Activated CD4-positive, alpha-beta T cell treated with anti-CD3 and anti-CD28 coated beads, Interleukin-2, amount 10 ng/mL, durations not matched to agents 24 days and 14 days (primary cell): ENCODE data around the gene ASGR1. TPM values are rescaled to one million over a fixed set of nuclear protein-coding genes. Genes with fewer than 3 reads are reported as not detected.
"Not testable (repeated sequence)": the region's sequence is repeated elsewhere in the genome, so short reads cannot be mapped to it uniquely, and the experiment has no call there.

Experiments used
- DNase-seq: peaks from one replicate; pipeline ENCODE4 v3.0.0; 2022
- H3K27ac Mint-ChIP-seq: one replicate; pipeline ENCODE4 v1.8.0; 2022; ENCODE audit warnings: mild to moderate bottlenecking, mixed read lengths
- H3K27me3 Mint-ChIP-seq: one replicate; pipeline ENCODE4 v1.8.0; 2022; ENCODE audit warnings: mixed read lengths
- H3K36me3 Mint-ChIP-seq: one replicate; pipeline ENCODE4 v1.8.0; 2022; ENCODE audit warnings: low read depth, mild to moderate bottlenecking, mixed read lengths
- H3K4me1 Mint-ChIP-seq: one replicate; pipeline ENCODE4 v1.8.0; 2021; ENCODE audit warnings: mixed read lengths
- H3K4me3 Mint-ChIP-seq: one replicate; pipeline ENCODE4 v1.8.0; 2022; ENCODE audit warnings: mild to moderate bottlenecking, moderate library complexity, mixed read lengths
- H3K9me3 Mint-ChIP-seq: one replicate; pipeline ENCODE4 v1.8.0; 2021; ENCODE audit warnings: mixed read lengths
- intact Hi-C: fragments of 100-400 bp; cut with micrococcal nuclease; formaldehyde crosslinking; loops from one replicate; pipeline ENCODE4 v1.15.1; 2023
- total RNA-seq: library from RNA; stranded (reverse); gene quantifications from 2 replicates; pipeline ENCODE4 v1.2.3, GENCODE V29; 2022

ASGR1 gene
- total RNA-seq, 1 donor from 2014 or later, result 1.8 TPM

DNA sequence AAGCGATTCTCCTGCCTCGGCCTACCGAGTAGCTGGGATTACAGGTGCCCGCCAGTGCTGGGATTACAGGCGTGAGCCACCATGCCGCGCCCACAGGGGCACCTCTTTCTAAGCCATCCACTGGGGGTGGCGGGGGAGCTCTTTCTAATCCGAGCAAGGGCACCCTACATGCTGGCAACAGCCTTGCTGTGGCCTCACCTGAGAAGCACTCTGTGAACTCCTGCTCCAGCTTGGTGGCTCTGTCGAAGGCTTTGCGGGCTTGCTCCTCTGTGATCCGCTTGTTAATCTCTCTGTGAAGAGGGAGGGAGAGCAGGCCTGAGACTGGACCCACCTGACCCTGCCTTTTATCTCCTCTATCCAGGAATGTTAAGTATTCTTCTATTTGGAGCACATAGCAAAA lies 11.9 kb upstream of the ASGR1 start:
- Mint-ChIP-seq H3K27ac (no peak overlapping the region), H3K36me3 (peaks cover 3% of the 10 kb centered on the region), H3K27me3 (no peaks in the 10 kb centered on the region), H3K4me3 (no peak overlapping the region), H3K4me1 (peaks cover 6% of the 10 kb centered on the region), H3K9me3 (no peaks in the 10 kb centered on the region)
- intact Hi-C loops, result no loop called here
- DNase-seq, result no peak

- Mint-ChIP-seq H3K4me1 (peaks cover 6% of the 10 kb centered on the region), H3K9me3 (no peaks in the 10 kb centered on the region), H3K4me3 (no peak overlapping the region), H3K27ac (no peak overlapping the region), H3K36me3 (peaks cover 2% of the 10 kb centered on the region), H3K27me3 (no peaks in the 10 kb centered on the region)
- no peak for DNase-seq
- intact Hi-C loops, result no loop called here
These were observed 11.2 kb upstream of the ASGR1 start for GRCh38 chr17:7190276-7190917.

- Mint-ChIP-seq H3K27ac (no peak overlapping the region), H3K4me3 (no peak overlapping the region), H3K9me3 (no peaks in the 10 kb centered on the region), H3K36me3 (peaks cover 1% of the 10 kb centered on the region), H3K27me3 (no peaks in the 10 kb centered on the region), H3K4me1 (peaks cover 6% of the 10 kb centered on the region)
- DNase-seq, result no peak
- intact Hi-C loops, result no loop called here
These were observed 7.1 kb upstream of the ASGR1 start for GRCh38 chr17:7186241-7186640.

GRCh38 chr17:7184647-7185046 lies 5.5 kb upstream of the ASGR1 start:
- H3K27ac Mint-ChIP-seq, result no peak overlapping the region

GRCh38 chr17:7184091-7184488 lies 4.9 kb upstream of the ASGR1 start:
- Mint-ChIP-seq H3K27me3 (peaks cover under 1% of the 10 kb centered on the region), H3K36me3 (no peaks in the 10 kb centered on the region), H3K9me3 (no peaks in the 10 kb centered on the region), H3K4me1 (peaks cover 6% of the 10 kb centered on the region), H3K4me3 (no peak overlapping the region), H3K27ac (no peak overlapping the region)
- intact Hi-C loops, result no loop called here
- DNase-seq, result no peak

More at GRCh38 chr17:7184647-7185046, 5.5 kb upstream of the ASGR1 start:
- H3K36me3 Mint-ChIP-seq, result no peaks in the 10 kb centered on the region
- no peak overlapping the region for H3K4me3 Mint-ChIP-seq
- intact Hi-C loops, result no loop called here
- no peak for DNase-seq
- no peaks in the 10 kb centered on the region for H3K27me3 Mint-ChIP-seq
- H3K9me3 Mint-ChIP-seq, result no peaks in the 10 kb centered on the region
- H3K4me1 Mint-ChIP-seq, result peaks cover 6% of the 10 kb centered on the region

GRCh38 chr17:7183433-7184090 lies 4.4 kb upstream of the ASGR1 start:
- H3K27me3 Mint-ChIP-seq, result peaks cover 2% of the 10 kb centered on the region
- H3K27ac Mint-ChIP-seq, result no peak overlapping the region
- no peaks in the 10 kb centered on the region for H3K36me3 Mint-ChIP-seq
- H3K4me3 Mint-ChIP-seq, result no peak overlapping the region
- H3K9me3 Mint-ChIP-seq, result no peaks in the 10 kb centered on the region
- intact Hi-C loops, result no loop called here
- peaks cover 6% of the 10 kb centered on the region for H3K4me1 Mint-ChIP-seq
- DNase-seq, result no peak

- H3K9me3 Mint-ChIP-seq, H3K4me3 Mint-ChIP-seq, H3K36me3 Mint-ChIP-seq, DNase-seq, H3K27ac Mint-ChIP-seq, intact Hi-C loops: not testable (repeated sequence)
- Mint-ChIP-seq H3K27me3 (peaks cover 11% of the 10 kb centered on the region), H3K4me1 (peaks cover 14% of the 10 kb centered on the region)
These were observed 2.9 kb upstream of the ASGR1 start for GRCh38 chr17:7182101-7182500.

DNA sequence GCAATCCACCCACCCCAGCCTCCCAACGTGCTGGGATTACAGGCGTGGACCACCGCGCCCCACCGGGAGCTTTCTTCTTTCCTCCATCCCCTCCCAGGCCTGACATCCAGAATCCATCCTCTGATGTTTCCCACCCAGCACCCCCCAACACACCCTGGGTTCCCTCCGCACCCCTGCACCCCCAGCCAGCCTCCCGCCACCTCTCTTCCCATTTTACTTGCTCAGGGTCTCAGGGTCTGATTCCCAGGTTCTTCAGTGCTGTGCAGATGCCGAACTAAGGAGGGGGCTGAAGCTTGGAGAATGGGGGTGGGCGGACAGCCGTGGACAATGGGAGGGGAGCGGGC lies 225 bp downstream of the ASGR1 start:
- Mint-ChIP-seq H3K9me3 (no peaks in the 10 kb centered on the region), H3K4me3 (no peak overlapping the region), H3K27me3 (peaks cover 11% of the 10 kb centered on the region), H3K27ac (no peak overlapping the region), H3K36me3 (no peaks in the 10 kb centered on the region), H3K4me1 (peaks cover 10% of the 10 kb centered on the region)
- intact Hi-C loops, result no loop called here
- DNase-seq, result no peak

GRCh38 chr17:7177954-7178477 lies 1.2 kb downstream of the ASGR1 start:
- Mint-ChIP-seq H3K9me3 (no peaks in the 10 kb centered on the region), H3K27ac (peak overlapping the region; percentile 50), H3K27me3 (peaks cover 11% of the 10 kb centered on the region), H3K36me3 (no peaks in the 10 kb centered on the region), H3K4me1 (peaks cover 10% of the 10 kb centered on the region), H3K4me3 (peak overlapping the region; percentile 77)
- intact Hi-C loops, result loop anchor here (1.0 to 2.0 kb wide), 2 partner anchors 42 to 131 kb away; no protein-coding TSS in a partner anchor
- DNase-seq, result no peak

DNA sequence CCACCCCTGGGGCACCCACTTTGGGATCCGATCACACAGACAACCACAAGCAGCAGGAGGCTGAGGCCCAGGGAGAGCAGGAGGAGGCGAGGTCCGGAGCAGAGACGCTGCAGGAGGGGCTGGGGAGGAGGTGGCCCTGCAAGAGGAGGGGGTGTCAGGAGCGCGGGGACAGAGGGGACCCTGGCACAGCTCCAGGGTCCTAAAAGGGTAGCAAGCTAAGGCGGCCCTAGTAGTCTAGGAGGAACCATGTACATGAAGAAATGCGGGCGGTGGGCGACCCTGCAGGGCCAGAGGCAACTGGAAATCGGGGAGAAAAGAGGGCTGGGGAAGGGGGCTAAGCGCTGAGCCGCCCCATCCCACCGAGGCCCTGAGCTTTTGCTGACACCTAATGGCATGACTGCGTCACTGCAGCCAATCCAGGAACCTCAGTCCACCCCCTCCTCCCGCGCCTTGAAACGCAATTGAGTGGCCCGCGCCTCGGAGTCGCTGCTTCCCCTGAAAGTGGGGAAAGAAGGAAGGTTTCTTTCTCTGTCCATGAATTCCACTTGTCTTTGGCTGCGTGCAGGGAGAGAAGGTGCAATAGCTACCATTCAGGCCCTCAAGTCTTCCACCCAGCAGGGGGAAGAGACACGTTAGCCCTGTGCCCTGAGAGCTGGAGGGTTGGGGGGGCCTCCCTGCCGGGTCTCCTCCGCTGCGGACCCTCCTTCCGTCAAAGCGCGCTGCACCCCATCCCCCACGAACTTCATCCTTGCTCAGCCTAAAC lies 1.8 kb downstream of the ASGR1 start:
- no peaks in the 10 kb centered on the region for H3K9me3 Mint-ChIP-seq
- DNase-seq, result peak; percentile 91
- peaks cover 10% of the 10 kb centered on the region for H3K4me1 Mint-ChIP-seq
- no peaks in the 10 kb centered on the region for H3K36me3 Mint-ChIP-seq
- intact Hi-C loops, result loop anchor here (1.0 to 2.0 kb wide), 2 partner anchors 41 to 131 kb away; no protein-coding TSS in a partner anchor
- peaks cover 14% of the 10 kb centered on the region for H3K27me3 Mint-ChIP-seq
- peak overlapping the region; percentile 50 for H3K27ac Mint-ChIP-seq
- peak overlapping the region; percentile 77 for H3K4me3 Mint-ChIP-seq

DNA sequence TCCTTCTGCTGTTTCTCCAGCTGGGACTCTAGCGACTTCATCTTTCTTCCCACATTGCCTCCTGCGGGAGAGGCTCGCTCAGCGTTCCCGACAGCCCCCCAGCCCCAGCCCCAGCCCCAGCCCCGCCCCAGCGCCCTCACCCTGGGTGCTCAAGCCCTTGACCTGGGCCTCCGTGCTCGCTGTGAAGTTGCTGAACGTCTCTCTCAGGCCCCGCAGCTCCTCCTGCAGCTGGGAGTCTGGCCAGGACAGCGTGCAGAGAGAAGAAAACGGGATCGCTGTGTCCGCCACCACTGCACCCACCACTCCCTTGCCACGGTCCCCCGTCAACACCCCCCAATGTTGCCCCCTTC lies 2.4 kb downstream of the ASGR1 start:
- Mint-ChIP-seq H3K36me3 (no peaks in the 10 kb centered on the region), H3K27ac (no peak overlapping the region), H3K27me3 (peaks cover 15% of the 10 kb centered on the region), H3K4me1 (peaks cover 10% of the 10 kb centered on the region), H3K4me3 (no peak overlapping the region), H3K9me3 (no peaks in the 10 kb centered on the region)
- no peak for DNase-seq
- intact Hi-C loops, result loop anchor here (1.0 to 2.0 kb wide), 2 partner anchors 41 to 130 kb away; no protein-coding TSS in a partner anchor

DNA sequence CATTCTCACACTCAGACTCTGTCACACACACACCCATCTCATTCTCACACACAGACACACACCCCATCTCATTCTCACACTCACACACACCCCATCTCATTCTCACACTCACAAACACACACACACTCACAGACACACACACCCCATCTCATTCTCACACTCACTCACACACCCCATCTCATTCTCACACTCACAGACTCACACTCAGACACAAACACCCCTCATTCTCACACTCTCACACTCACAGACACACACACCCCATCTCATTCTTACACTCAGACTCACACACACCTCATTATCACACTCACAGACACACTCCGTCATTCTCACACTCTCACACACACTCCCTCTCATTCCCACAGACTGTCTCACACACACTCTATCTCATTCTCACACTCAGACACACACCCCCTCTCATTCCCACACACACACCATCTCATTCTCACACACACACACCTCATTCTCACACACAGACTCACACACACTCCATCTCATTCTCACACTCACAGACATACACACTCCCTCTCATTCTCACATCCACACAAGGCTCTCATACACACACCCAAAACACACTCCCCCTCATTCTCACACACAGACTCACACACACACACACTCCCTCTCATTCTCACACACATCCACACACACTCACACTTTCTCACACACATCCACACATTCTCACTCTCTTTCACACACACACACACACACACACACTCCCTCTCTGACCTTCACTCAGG lies 2.9 kb downstream of the ASGR1 start:
- no peak for DNase-seq
- Mint-ChIP-seq H3K4me3 (no peak overlapping the region), H3K36me3 (no peaks in the 10 kb centered on the region), H3K4me1 (peaks cover 10% of the 10 kb centered on the region), H3K27ac (no peak overlapping the region), H3K27me3 (peaks cover 15% of the 10 kb centered on the region), H3K9me3 (no peaks in the 10 kb centered on the region)
- intact Hi-C loops, result loop anchor here (2.0 kb wide), 1 partner anchor 129 kb away; no protein-coding TSS in a partner anchor

GRCh38 chr17:7175330-7175733 lies 3.8 kb downstream of the ASGR1 start:
- Mint-ChIP-seq H3K9me3 (no peaks in the 10 kb centered on the region), H3K4me3 (no peak overlapping the region), H3K4me1 (peaks cover 10% of the 10 kb centered on the region), H3K27me3 (peaks cover 15% of the 10 kb centered on the region), H3K36me3 (no peaks in the 10 kb centered on the region), H3K27ac (no peak overlapping the region)
- intact Hi-C loops, result no loop called here
- DNase-seq, result no peak
